Calu3 (cell line): Measurements from ENCODE around the gene NPIPB2. TPM values are rescaled to one million over a fixed set of nuclear protein-coding genes. Genes with fewer than 3 reads are reported as not detected.

ENCODE experiments used
- BruUV-seq: library from RNA; stranded (reverse); fragments of 400-500 nt; replicated peaks from 2 replicates; lab custom pipeline; 2021; lab: Mats Ljungman, UMichigan
- CTCF ChIA-PET: fragments of 300-600 bp; sonication (Branson Sonifier 250); formaldehyde crosslinking; loops from one replicate; lab custom pipeline; 2022; ENCODE audit warnings: antibody characterized with exemption; lab: Charles Lee
- DNase-seq: peaks from one replicate; pipeline ENCODE4 v3.0.0; 2022
- H3K27ac Mint-ChIP-seq: one replicate; pipeline ENCODE4 v1.8.0; 2022; ENCODE audit warnings: mixed read lengths; ENCODE audit not compliant: unreplicated experiment
- H3K27me3 Mint-ChIP-seq: one replicate; pipeline ENCODE4 v1.8.0; 2022; ENCODE audit warnings: mixed read lengths; ENCODE audit not compliant: unreplicated experiment
- H3K36me3 Mint-ChIP-seq: one replicate; pipeline ENCODE4 v1.8.0; 2022; ENCODE audit warnings: mild to moderate bottlenecking, moderate library complexity, mixed read lengths; ENCODE audit not compliant: insufficient read depth, unreplicated experiment
- H3K4me1 Mint-ChIP-seq: one replicate; pipeline ENCODE4 v1.8.0; 2022; ENCODE audit warnings: mild to moderate bottlenecking, low read depth, mixed read lengths; ENCODE audit not compliant: unreplicated experiment
- H3K4me3 Mint-ChIP-seq: one replicate; pipeline ENCODE4 v1.8.0; 2022; ENCODE audit warnings: mild to moderate bottlenecking, low read depth, moderate library complexity, mixed read lengths; ENCODE audit not compliant: unreplicated experiment
- H3K9me3 Mint-ChIP-seq: one replicate; pipeline ENCODE4 v1.8.0; 2022; ENCODE audit warnings: low read depth, mixed read lengths; ENCODE audit not compliant: unreplicated experiment
- CTCF ChIP-seq: fragments of 200-600 bp; IDR thresholded peaks from one replicate; pipeline ENCODE4 v1.8.0; 2022; ENCODE audit warnings: antibody characterized with exemption; ENCODE audit not compliant: unreplicated experiment
- intact Hi-C: fragments of 100-400 bp; cut with micrococcal nuclease; formaldehyde crosslinking; loops from one replicate; pipeline ENCODE4 v1.10.0; 2022; ENCODE audit not compliant: unreplicated experiment
- total RNA-seq: library from RNA; stranded (reverse); gene quantifications from 2 replicates; pipeline ENCODE4 v1.2.3, GENCODE V29; 2022

Gene NPIPB2
- total RNA-seq, 1 experiment from 2014 or later = 21.3 TPM

DNA sequence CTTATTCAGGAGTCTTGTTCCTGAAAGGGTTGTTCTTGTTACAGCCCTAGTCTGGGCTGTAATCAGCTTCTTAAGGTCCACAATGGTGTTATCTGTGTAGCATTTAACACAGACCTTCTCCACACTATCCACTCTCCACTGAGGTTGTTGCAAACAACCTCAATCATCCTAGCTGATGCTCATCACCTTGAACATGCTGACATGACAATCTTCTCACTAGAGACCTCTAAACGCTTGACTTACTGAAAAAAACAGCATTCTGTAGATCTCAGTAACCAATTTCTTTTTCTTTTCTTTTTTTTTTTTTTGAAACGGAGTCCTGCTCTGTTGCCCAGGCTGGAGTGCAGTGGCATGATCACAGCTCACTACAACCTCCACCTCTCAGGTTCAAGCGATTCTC is 26.7 kb upstream of the NPIPB2 start:
- no TSS peak for BruUV-seq
- intact Hi-C loops = no loop called here
- Mint-ChIP-seq H3K4me3 (no peak overlapping the region), H3K9me3 (no peaks in the 10 kb centered on the region), H3K27ac (peak overlapping the region; percentile 23), H3K27me3 (peaks cover 18% of the 10 kb centered on the region), H3K4me1 (no peaks in the 10 kb centered on the region), H3K36me3 (no peaks in the 10 kb centered on the region)
- CTCF ChIA-PET = interaction anchor here (0.7 to 1.3 kb wide), 3 partner anchors 16 to 100 kb away, joined by 3 to 7 read pairs (median 6); no protein-coding TSS in a partner anchor
- no peak for DNase-seq
- TF ChIP-seq CTCF = no peak

- no peak for TF ChIP-seq CTCF
- no peak for DNase-seq
- Mint-ChIP-seq H3K9me3 (no peaks in the 10 kb centered on the region), H3K4me1 (no peaks in the 10 kb centered on the region), H3K27ac (no peak overlapping the region), H3K27me3 (peaks cover 18% of the 10 kb centered on the region), H3K36me3 (no peaks in the 10 kb centered on the region), H3K4me3 (no peak overlapping the region)
- intact Hi-C loops = no loop called here
- BruUV-seq = no TSS peak
- CTCF ChIA-PET = interaction anchor here (0.7 to 1.2 kb wide), 2 partner anchors 100 to 1376 kb away, joined by 5 to 7 read pairs; no protein-coding TSS in a partner anchor
These were observed 25.5 kb upstream of the NPIPB2 start for GRCh38 chr16:11967195-11967911.

GRCh38 chr16:11966173-11966572 is 24.3 kb upstream of the NPIPB2 start:
- TF ChIP-seq CTCF = no peak
- no TSS peak for BruUV-seq
- H3K4me3 Mint-ChIP-seq = no peak overlapping the region
- intact Hi-C loops = no loop called here
- no peaks in the 10 kb centered on the region for H3K4me1 Mint-ChIP-seq
- peaks cover 18% of the 10 kb centered on the region for H3K27me3 Mint-ChIP-seq
- H3K36me3 Mint-ChIP-seq = no peaks in the 10 kb centered on the region
- no peak overlapping the region for H3K27ac Mint-ChIP-seq
- no peaks in the 10 kb centered on the region for H3K9me3 Mint-ChIP-seq
- CTCF ChIA-PET = interaction anchor here (0.5 to 1.1 kb wide), 2 partner anchors 12 to 60 kb away, joined by 3 to 4 read pairs; no protein-coding TSS in a partner anchor
- no peak for DNase-seq

DNA sequence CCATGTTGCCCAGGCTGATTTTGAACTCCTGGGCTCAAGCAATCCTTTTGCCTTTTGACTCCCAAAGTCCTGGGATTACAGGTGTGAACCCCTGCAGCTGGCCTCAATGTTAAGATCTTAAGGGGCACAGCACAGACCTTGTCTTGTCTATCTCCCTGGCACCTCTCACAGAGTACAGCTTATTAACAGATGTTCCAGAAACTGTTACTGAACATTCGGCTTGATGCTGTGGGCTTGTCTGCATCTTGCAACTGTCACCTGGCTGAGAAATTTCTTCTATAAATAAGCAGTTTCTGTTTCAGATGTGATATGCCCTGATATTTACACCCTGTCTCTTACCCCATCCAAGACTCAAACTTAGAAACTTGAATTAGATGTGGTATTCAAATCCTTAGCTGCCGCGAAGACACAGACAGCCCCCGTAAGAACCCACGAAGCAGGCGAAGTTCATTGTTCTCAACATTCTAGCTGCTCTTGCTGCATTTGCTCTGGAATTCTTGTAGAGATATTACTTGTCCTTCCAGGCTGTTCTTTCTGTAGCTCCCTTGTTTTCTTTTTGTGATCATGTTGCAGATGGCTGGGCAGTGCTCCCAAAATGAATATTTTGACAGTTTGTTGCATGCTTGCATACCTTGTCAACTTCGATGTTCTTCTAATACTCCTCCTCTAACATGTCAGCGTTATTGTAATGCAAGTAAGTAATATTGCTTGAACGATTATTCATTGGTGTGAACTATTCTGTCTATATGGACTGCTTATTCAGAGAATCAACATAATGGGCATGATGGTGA is 23.1 kb upstream of the NPIPB2 start, which contains the start of gene TNFRSF17:
TNFRSF17 (plus strand) TSS at position 450 of the 791 bp plus-strand sequence; CDS start at position 565, 115 bp downstream.
- Mint-ChIP-seq H3K27me3 (peaks cover 18% of the 10 kb centered on the region), H3K9me3 (no peaks in the 10 kb centered on the region), H3K4me3 (no peak within 1 kb of the TSS), H3K4me1 (no peaks in the 10 kb centered on the region), H3K36me3 (no peaks in the 10 kb centered on the region), H3K27ac (no peak within 1 kb of the TSS)
- intact Hi-C loops = no loop called here
- no TSS peak for BruUV-seq
- DNase-seq = no peak
- TF ChIP-seq CTCF = no peak
- CTCF ChIA-PET = interaction anchor here (0.7 to 1.1 kb wide), 3 partner anchors 65 to 108 kb away, joined by 3 to 4 read pairs (median 3); no protein-coding TSS in a partner anchor
